ENCODE data around the gene LHX3.

LHX3 gene

GRCh38 chr9:136228107-136228875, 23.4 kb upstream of the LHX3 start:
- peak in 21 of 56 donors; percentile 9 to 68 (median 35) for DNase-seq

DNA sequence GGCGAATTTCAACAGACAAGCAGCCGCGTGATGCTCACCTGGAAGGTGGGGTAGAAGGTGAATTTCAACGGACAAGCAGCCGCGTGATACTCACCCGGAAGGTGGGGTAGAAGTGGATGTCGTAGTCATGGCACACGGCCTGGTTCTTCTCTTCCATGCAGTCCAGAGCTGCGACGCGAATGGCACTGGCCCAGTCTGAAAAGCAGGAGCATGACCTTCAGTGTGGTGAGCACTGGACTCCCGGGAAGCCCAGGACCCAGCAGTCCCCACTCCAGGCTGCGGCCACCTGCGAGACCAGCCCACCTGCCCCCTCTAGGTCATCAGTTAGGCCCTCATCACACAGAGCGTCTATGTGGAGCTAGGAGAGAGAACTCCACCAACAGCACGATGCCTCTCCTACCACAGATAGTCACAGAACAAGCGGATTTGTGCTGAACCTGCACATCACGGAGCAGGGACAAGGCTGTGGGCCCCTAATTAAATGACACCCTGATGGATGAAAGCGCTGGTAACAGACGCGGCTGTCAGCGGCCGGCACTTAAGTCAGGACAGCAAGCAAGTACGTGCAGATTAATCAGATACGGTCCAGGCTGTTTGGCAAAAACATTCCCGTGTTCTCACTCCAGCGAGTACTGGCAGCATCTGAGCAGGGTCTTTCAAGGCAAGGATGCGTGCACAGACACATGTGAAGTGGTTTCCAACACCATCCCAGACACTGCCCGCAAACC, 21.9 kb upstream of the LHX3 start:
- no peak for DNase-seq

DNA sequence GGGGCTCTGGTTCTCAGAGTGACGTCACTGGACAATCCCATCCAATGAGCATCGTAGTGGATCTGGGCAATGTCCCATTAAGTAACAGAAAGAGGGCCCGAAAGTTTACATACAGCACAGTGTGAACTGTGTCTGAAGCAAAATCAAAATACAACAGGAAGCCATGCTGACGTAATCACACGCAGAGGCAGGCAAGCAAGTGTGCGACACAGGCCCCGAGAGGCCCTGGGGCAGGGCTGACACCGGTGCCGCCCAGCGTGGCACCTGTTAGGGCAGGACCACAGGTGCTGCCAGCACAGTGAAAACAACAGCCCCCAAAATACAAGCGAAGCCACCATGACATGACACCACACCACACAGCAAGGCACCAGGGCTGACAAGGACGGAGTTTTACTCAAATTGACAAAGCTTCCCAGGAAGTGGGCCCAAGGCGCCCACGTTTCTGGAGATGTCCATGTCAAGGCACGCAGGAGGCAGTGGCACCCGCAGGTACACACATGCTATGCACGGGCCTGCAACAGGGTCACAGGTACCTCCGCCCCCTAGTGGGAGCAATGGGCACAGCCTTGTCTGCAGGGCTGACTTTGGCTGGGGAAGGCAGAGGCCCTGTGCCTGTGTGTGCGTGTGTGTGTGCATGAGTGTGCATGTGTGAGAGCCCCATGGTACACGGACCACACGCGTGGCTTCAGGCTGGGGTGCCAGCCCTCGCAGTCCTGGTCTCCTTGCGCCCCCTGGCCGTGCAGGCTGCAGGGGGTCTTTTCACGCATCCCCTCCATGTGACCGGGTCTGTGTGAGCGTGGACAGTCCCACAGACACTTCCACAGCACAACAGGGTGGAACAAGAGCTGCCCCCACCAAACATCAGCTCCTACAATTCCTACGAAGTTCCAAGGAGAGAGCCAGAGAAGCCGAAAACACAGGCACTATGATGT, 21.1 kb upstream of the LHX3 start:
- peak in 10 of 56 donors; percentile 5 to 51 (median 17) for DNase-seq

DNA sequence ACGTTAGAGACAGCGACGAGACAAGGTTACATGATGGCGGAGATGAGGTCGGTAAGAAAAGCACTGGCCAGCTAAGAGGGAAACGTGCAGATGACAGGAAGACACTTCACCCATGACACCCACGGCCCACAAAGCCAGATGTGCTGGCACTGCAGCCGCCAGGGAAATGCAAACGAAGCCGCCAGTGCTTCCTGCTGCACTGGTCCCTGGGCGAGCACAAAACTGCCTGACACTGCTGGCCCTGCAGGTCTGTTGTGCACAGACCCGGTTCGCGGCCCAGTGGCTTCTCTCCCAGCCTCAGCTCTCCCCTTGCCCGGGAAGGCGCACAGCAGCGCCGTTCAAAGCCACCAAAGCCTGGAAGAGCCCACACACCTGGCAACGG, 20.4 kb upstream of the LHX3 start:
- no peak for DNase-seq

- no peak for DNase-seq
These were observed 19.1 kb upstream of the LHX3 start for GRCh38 chr9:136223871-136224640.

- no peak for DNase-seq
These were observed 18.0 kb upstream of the LHX3 start for GRCh38 chr9:136222906-136223285.

- DNase-seq = no peak
These were observed 17.4 kb upstream of the LHX3 start for GRCh38 chr9:136222166-136222905.

DNA sequence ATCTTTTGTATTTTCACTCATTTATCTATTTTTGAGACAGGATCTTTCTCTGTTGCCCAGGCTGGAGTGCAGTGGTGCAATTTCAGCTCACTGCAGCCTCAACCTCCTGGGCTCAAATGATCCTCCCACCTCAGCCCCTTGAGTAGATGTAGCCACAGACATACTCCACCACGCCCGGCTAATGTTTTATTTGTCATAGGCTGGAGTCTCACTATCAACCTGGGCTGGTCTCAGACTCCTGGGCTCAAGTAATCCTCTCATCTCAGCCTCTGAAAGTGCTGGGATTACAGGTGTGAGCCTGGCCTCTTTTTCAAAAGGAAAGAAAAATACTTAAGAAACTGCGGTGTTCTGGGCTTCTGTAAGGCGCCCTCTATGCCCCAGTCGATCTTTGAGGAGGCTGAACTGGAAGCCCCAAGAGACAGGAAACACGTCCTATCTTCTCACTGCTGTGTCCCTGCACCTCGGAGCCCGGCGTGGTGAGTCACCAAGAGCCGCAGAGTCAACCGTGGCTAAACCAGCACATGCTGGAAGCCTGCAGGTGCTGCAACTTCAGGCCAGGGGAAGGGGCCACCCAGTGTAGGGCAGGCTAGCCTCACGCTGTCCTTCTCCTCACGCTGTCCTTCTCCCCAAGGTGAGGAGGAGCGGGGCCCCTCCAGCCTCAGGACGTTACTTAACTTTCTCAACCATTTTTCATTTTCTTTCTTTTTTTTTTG, 15.2 kb upstream of the LHX3 start:
- no peak for DNase-seq

DNA sequence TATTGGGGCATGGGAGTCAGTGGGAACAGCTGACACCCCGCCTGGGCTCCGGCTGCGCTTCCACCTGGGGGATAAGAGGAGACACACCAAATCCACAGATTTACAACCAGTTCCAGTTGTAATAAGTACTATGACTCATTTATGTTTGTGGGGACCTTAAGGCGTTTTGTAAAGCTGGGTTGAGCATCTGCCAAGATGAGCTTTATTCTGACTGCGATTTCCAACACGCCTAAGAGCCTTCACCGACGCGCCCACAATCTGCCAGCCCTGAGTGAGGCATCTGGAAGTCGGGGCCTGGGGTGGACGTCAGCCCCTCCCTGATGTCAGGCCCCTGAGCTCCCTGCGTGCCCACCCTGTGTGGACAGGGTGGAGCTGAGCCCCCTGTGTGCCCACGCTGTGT, 14.3 kb upstream of the LHX3 start:
- DNase-seq = peak in 1 of 56 donors; percentile 3

DNA sequence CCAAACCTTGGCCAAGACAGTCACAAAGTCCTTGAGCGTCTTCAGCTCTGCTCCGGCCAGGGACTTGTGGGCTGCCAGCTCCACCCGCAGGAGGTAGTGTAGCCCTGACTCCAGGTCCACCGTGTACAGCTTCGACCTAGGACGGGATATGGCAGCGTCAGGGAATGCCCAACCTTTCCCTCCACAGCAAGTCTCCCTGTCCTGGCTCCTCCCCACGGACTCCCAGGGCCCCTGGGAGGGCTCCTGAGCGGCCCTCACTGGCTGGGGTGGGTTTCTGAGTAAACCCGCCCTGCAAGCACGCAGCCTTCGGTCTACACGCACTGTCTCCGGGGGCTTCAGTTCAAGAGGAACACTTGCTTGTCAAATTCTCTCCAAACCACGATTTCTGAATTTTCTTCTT, 13.7 kb upstream of the LHX3 start:
- no peak for DNase-seq

GRCh38 chr9:136218271-136218670, 13.3 kb upstream of the LHX3 start:
- DNase-seq = no peak

DNA sequence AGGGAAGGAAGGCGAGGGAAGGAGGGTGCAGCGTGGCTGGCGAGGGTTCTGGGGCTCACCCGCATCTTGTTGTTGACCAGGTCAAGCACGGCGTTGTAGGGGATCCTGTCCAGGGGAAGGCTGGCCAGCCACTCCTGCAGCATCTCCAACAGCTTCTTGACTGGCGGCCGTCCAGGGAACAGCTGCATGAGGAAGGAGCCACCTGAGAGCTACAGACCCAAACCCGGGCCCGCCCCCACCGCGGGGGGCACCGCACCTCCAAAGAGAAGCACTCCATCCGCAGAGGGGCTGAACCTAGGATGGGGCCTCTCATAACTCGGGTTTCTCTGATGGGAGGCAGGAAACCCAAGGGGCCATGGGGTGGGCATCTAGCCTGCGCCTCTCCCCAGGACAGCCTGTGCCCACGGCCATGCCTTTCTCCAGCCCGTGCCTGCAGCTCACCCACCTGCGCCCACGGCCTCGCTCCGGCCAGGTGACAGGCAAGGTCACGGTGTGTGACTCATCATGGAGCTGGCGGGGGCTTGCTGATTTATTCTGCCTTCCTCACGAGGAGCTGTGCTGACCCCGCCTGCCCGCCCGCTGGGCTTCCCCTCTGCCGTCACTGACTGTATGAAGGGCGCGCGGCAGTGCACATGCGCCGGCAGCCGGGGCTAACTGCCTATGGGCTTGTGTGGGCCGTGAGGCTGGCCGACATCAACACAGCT, 11.8 kb upstream of the LHX3 start:
- DNase-seq = no peak

DNA sequence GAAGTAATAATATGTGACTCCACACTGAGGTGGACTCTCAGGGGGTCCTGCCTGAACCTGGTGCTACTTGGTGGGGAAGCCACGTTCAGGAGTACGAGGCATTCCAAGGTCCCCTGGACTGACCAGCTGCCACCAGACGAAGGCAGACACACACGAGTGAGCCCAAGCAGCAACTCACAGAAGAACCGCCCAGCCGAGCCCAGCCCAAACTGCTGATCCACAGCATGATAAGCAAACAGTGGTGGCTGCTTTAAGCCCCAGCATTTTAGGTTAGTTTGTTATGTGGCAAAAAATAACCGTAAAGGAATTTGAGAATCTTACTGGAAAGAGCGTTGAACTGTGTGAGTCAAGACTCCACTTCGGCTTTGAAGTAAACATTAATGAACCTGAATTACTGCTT, 8.8 kb upstream of the LHX3 start:
- no peak for DNase-seq

DNA sequence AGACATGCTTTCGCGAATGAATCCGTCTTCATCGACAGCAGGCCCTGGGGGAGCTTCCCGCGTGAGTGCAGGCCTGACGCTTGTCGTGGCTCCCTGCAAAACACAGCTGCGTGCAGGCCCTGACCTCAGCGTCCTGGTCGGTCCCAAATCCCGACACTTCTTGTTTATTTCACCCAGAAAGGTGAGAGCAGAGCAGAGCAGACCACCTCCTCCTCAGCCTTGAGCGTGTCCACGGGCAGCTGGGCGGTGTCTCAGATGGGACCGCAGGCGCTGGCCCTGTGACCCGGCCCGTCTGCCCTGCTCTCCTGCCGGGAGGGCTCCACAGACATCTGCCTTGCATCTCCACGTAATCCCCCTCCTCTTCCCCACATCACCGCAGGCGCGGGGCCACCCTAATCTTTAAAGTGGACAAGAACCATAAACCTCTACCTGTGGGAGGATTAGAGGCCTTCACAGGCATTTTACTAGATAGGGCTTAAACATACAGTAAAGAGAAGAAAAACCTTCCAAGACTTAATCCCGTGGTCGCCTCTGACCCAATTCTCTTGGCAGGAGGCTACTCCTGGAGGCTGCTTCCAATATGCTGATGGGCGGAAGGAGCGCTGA, 7.5 kb upstream of the LHX3 start:
- no peak for DNase-seq

DNA sequence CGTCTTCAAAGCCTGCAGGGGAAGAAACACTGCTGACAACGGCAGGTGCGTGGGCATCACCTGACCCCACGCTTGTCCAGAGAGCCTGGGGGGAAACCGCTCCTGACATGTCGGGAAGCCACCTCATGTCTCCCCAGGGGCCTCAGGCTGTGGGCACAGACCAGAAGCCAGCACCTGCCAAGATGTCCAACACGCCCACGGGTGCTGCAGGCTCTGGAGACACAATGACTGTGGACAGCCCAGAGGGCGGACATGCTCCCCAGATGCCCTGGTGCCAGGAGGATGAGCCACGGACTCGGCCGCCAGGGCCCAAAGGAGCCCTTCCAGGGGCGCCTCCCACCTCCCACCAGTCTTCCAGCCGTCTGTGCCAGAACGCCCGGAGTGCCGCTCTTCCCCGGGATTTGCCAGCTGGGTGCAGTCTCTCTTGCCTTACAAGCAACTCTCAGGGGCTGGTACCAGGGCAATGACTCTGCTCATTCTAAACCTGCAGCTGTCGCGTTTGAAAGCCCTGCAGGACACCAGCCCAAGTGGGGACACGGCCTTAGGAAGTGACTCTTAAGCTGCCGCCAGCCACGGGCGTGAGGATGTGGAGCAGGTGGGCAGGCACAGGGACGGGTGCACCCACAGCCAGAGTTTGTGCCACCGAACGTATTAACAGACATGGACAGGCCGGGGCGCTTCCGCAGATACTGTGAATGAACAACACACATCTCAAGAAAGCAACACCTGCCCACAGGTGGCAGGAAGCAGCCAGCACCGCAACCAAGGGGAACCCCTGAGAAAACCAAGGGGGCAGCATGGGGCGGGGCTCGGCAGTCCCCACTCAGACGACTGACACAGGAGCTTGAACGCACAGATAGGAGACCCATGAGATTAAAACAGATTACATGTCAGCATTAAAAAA, 6.8 kb upstream of the LHX3 start:
- DNase-seq = no peak

- no peak for DNase-seq
These were observed 6.1 kb upstream of the LHX3 start for GRCh38 chr9:136211006-136211405.

GRCh38 chr9:136210276-136210675, 5.3 kb upstream of the LHX3 start:
- no peak for DNase-seq

DNA sequence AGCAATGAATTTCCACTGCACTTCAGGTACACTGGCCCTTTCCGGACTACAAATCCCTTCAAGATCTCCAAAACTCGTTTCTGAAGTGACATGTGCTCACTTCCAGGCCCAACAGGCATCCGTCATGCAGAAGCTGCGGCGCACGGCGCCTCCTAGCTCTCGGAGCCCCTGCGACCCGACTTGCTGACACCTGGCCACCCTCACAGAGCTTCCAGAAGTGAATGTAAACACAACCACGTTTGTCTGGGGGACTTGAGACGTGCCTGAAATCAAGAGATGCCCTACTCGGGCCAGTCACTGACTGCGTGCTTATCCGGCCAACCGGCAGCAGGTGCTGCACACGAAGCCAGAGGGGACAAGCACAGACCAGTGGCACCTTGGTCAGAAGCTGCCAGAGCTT, 4.9 kb upstream of the LHX3 start:
- no peak for DNase-seq
